ENCODE results near the gene BLTP3A.

BLTP3A gene

DNA sequence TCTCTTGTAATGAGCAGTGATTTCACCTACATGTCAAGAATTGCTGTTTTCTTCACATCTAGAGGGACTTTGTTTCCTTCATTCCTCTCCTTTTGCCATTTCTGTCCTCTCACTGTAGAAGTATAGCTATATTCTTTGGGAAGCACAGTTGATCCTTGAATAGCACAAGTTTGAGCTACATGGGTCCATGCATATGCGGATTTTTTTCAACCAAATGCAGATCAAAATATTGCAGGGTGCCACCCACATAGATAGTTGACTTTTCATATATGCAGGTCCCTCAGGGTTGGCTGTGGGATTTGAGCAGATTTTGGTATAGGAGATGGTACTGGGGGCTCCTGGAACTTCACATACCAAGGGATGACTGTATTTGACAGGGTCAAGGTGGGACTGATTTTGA, 41.1 kb downstream of the BLTP3A start:
- no peak for DNase-seq

DNA sequence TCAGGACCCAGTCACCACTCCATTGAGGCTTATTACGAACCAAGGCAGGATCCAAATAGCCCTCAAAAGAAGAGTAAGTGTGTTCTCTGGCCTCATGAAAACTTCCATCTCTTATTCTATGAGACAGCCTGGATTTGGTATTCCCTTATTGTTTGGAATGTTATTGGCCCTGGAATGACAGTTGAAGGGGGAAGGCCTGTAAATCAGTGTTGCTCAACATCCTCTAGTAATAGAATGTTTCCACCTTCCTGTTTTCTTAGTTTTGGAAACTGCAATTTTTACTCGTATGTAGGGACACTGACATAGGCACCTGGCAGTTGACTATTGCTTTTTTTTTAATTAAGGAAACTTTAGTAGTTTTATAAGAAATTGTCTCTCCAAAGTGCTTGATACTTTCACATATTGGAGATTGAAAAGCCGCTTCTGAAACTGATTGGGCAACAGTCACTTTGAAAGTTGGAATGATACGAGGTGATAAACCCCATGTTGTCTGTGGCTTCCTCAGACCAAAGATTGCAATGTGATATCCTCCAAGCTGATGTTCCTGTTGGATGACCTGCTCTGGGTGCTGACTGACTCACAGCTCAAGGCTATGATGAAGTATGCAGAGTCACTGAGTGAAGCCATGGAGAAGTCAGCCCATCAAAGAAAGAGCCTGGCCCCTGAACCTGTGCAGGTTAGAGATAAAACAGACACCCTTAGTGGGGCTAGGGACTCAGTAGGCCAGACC, 43.1 kb downstream of the BLTP3A start:
- no peak for DNase-seq

GRCh38 chr6:34836008-34836407, 44.1 kb downstream of the BLTP3A start:
- DNase-seq: no peak

- DNase-seq: no peak
Measured at GRCh38 chr6:34836451-34836850, 44.6 kb downstream of the BLTP3A start.

- DNase-seq: no peak
Measured at GRCh38 chr6:34837528-34837927, 45.6 kb downstream of the BLTP3A start.

DNA sequence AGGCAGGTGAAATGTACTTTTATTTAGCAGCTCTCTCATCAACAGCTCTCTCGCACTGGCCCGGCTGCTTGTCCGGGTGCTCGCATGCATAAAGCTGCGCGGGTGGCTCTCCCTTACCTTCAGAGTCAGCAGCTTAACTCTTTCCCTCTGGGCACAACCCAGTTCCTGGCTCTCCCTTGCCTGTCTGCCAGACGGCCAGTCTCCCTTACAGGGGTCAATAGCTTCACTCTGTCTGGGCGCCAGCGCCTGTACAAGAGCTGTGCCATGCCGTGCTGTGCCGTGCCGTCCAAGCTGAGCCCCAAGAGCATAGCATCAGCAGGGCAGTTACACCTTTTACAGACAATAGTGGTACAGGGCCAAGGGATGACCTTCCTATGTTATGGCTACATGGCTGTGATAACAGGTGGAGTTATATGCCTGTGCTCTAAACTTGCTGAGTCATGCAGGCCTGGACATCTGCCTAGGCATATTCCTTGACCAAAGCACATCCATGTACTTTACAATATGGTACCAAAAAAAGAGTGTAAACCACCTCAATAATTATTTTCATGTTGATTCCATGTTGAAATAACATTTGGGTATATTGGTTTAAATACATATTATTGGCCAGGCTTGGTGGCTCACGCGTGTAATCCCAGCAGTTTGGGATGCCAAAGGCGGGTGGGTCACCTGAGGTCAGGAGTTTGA, 47.9 kb downstream of the BLTP3A start:
- no peak for DNase-seq

Data from T-helper 1 cell (primary cell).